ENCODE measurements around the gene ACTR8.

GRCh38 chr3:53884623-53885022 lies 2.7 kb upstream of the ACTR8 start:
- TF ChIP-seq, protein P1, sequence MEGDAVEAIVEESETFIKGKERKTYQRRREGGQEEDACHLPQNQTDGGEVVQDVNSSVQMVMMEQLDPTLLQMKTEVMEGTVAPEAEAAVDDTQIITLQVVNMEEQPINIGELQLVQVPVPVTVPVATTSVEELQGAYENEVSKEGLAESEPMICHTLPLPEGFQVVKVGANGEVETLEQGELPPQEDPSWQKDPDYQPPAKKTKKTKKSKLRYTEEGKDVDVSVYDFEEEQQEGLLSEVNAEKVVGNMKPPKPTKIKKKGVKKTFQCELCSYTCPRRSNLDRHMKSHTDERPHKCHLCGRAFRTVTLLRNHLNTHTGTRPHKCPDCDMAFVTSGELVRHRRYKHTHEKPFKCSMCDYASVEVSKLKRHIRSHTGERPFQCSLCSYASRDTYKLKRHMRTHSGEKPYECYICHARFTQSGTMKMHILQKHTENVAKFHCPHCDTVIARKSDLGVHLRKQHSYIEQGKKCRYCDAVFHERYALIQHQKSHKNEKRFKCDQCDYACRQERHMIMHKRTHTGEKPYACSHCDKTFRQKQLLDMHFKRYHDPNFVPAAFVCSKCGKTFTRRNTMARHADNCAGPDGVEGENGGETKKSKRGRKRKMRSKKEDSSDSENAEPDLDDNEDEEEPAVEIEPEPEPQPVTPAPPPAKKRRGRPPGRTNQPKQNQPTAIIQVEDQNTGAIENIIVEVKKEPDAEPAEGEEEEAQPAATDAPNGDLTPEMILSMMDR (IDR thresholded peaks at IDR 0.05; ENCODE audit: poor library complexity, severe bottlenecking), result no peak
- no peak for TF ChIP-seq EP300 (conservative IDR thresholded peaks at IDR 0.05; ENCODE audit: poor library complexity, severe bottlenecking)
- TF ChIP-seq POLR2AphosphoS5 (IDR thresholded peaks at IDR 0.05), result no peak
- TF ChIP-seq REST (IDR thresholded peaks at IDR 0.05; ENCODE audit: borderline replicate concordance), result no peak
- no peak for TF ChIP-seq EZH2 (IDR thresholded peaks at IDR 0.05; ENCODE audit: borderline replicate concordance, insufficient read depth, low read length, poor library complexity, severe bottlenecking)
- no peak for TF ChIP-seq TAF1 (IDR thresholded peaks at IDR 0.05; ENCODE audit: low read depth)
- TF ChIP-seq RAD21 (conservative IDR thresholded peaks at IDR 0.05), result no peak
- no peak for TF ChIP-seq MXI1 (conservative IDR thresholded peaks at IDR 0.05; ENCODE audit: poor library complexity, severe bottlenecking)

All from neural cell (in vitro differentiated cells).